ENCODE data around the gene HKDC1. TPM values are rescaled to one million over a fixed set of nuclear protein-coding genes. Genes with fewer than 3 reads are reported as not detected.

Gene HKDC1
- polyA plus RNA-seq, 1 of the 3 experiments (the other 2 are of a cell fraction): 0.10 TPM

- no peaks in the 10 kb centered on the region for H3K36me3 ChIP-seq (replicated peaks in 1 of 2; ENCODE audit: control insufficient read depth in 1 of 2, insufficient read depth in 2 of 2, low read length in 1 of 2)
- H4K20me1 ChIP-seq (ENCODE audit: insufficient read depth): peaks cover 13% of the 10 kb centered on the region
- ChIA-PET CTCF (interaction anchor here (1.6 kb wide), 1 partner anchor 26 kb away, joined by 3 read pairs; no protein-coding TSS in a partner anchor), POLR2A (no interaction called here)
- peaks cover 20% of the 10 kb centered on the region for H3K79me2 ChIP-seq (ENCODE audit: insufficient read depth)
- H3K4me1 ChIP-seq (ENCODE audit: control insufficient read depth in 1 of 2, insufficient read depth in 2 of 2, low read depth in 1 of 2, low read length in 1 of 2): peaks cover 14 to 28% of the 10 kb centered on the region in 2 experiments; a peak in 2 of 4 replicates
- no peak overlapping the region for H3K4me3 ChIP-seq (ENCODE audit: low read depth in 2 of 2, low read length in 1 of 2)
- 91% methylated on average over 6 of the region's 6 CpGs for WGBS (ENCODE audit: low lambda C conversion rate)
- TF ChIP-seq USF2 (IDR thresholded peaks at IDR 0.05; ENCODE audit: borderline replicate concordance, low read depth, low read length): no peak
- no peak for TF ChIP-seq NFIC (IDR thresholded peaks at IDR 0.05; ENCODE audit: borderline replicate concordance)
- no peak for TF ChIP-seq MAX (IDR thresholded peaks at IDR 0.05; ENCODE audit: low read depth)
- TF ChIP-seq EZH2phosphoT487 (IDR thresholded peaks at IDR 0.05; ENCODE audit: borderline replicate concordance, low read depth): no peak
- TF ChIP-seq CHD2 (IDR thresholded peaks at IDR 0.05; ENCODE audit: low read length, partially characterized antibody): no peak
- TF ChIP-seq ELF1 (IDR thresholded peaks at IDR 0.05): no peak
- TF ChIP-seq ZBTB33 (IDR thresholded peaks at IDR 0.05; ENCODE audit: borderline replicate concordance, low read depth): no peak
- no peak for TF ChIP-seq FOSL2 (IDR thresholded peaks at IDR 0.05; ENCODE audit: borderline replicate concordance, low read depth)
- no peak for TF ChIP-seq GABPA (IDR thresholded peaks at IDR 0.05; ENCODE audit: low read depth)
- no peak for TF ChIP-seq PBX3 (IDR thresholded peaks at IDR 0.05)
- TF ChIP-seq TCF12 (IDR thresholded peaks at IDR 0.05): no peak
- TF ChIP-seq CTCF (IDR thresholded peaks at IDR 0.05): no peak
- TF ChIP-seq RFX5 (IDR thresholded peaks at IDR 0.05; ENCODE audit: low read length): no peak
- TF ChIP-seq USF1 (IDR thresholded peaks at IDR 0.05; ENCODE audit: borderline replicate concordance, low read depth): no peak
- 0 out of 2 replicates have a peak overlapping the region, but pooled peaks have one; percentile 3 for H3K9ac ChIP-seq
- no peak for DNase-seq
- H3K27ac ChIP-seq (ENCODE audit: low read depth in 2 of 2, low read length in 1 of 2): peak overlapping the region in 1 of 2 experiments; percentile 32; a peak in 1 of 4 replicates
- no peak overlapping the region for H3K4me2 ChIP-seq
- no peaks in the 10 kb centered on the region for H3K27me3 ChIP-seq (ENCODE audit: insufficient read depth)
- H3K9me3 ChIP-seq: no peaks in the 10 kb centered on the region
- H2AFZ ChIP-seq (ENCODE audit: low read depth): peak overlapping the region; percentile 86; the same call in 1 of the 2 replicates
- H3F3A ChIP-seq (replicated peaks; ENCODE audit: insufficient read depth): peaks cover 7% of the 10 kb centered on the region
- H3K9me2 ChIP-seq: no peaks in the 10 kb centered on the region
Observed at GRCh38 chr10:69315610-69316312, 95.6 kb downstream of the HKDC1 start.

All from SK-N-SH (cell line).